ENCODE results near the gene METTL2A.
A peak's percentile ranks its signal among the peaks of the same experiment; 100 is the strongest.
"Not testable (repeated sequence)": the region's sequence is repeated elsewhere in the genome, so short reads cannot be mapped to it uniquely, and the experiment has no call there.

Gene METTL2A

GRCh38 chr17:62473030-62473982, 49.6 kb downstream of the METTL2A start:
- not testable (repeated sequence) for DNase-seq

- not testable (repeated sequence) for DNase-seq
Observed at GRCh38 chr17:62477111-62477510, 53.4 kb downstream of the METTL2A start.

GRCh38 chr17:62477718-62478408, 54.2 kb downstream of the METTL2A start:
- not testable (repeated sequence) for DNase-seq

- DNase-seq, result peak; percentile 39
Observed at GRCh38 chr17:62478424-62478879, 54.8 kb downstream of the METTL2A start, which contains the start of gene TLK2. Gene TLK2, plus strand, starts transcription at chr17:62478825. Its CDS starts 2,301 bp downstream, at chr17:62481126.

- DNase-seq, result not testable (repeated sequence)
Observed at GRCh38 chr17:62478880-62479638, 55.4 kb downstream of the METTL2A start.

GRCh38 chr17:62479639-62480258, 56.1 kb downstream of the METTL2A start:
- not testable (repeated sequence) for DNase-seq

DNA sequence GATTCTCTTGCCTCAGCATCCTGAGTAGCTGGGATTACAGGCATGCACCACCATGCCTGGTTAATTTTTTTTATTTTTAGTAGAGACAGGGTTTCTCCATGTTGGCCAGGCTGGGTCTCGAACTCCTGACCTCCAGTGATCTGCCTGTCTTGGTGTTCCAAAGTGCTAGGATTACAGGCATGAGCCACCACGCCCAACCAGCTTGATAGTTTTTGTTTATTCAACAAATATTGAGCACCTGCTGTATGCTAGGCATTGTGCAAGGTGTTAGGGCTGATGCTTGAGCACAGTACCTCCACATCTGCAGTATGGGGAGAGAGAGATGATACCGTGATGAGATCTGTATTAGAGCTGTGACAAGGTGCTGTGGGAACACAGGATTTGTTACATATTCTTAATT, 58.9 kb downstream of the METTL2A start:
- DNase-seq, result not testable (repeated sequence)

DNA sequence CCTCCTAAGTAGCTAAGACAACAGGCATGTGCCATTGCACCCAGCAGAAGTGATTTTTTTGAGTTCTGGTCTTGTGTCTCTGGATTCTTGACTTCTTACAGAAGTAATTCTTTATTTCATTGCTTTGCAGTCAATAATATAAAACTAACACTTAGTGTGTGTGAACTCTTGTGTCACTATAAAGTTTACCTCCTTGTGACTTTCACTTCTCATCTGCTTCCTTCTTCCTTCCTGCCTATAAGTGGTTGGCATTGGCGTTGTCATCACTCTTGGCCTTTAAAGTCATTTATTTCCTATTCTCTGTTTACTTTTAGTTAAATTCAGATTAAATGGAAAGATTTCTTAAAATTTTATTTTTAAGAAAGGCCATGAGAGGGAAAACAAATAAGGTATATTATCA, 67.3 kb downstream of the METTL2A start:
- DNase-seq, result not testable (repeated sequence)

DNA sequence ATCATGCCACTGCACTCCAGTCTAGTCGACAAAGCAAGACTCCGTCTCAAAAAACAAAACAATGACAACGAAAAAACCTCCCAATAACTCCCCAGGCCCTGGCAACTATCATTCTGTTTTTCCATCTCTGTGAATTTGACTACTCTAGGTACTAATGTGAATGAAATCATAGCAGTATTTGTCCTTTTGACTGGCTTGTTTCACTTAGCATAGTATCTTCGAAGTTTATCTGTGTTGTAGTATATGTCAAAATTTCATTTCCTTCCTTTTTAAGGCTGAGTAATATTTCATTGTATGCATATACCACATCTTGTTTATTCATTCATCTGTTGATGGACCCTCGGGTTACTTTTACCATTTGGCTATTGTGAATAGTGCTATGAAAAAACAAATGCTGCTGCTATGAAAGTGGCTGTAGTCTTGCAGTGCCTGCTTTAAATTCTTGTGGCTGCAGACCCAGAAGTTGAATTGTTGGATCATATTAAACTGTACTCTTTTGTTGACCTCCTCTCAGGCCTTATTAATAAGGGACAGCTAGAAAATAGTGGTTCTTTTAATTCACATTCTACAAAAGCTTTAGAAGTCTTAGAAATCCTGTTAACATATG, 69.5 kb downstream of the METTL2A start:
- DNase-seq, result not testable (repeated sequence)

DNA sequence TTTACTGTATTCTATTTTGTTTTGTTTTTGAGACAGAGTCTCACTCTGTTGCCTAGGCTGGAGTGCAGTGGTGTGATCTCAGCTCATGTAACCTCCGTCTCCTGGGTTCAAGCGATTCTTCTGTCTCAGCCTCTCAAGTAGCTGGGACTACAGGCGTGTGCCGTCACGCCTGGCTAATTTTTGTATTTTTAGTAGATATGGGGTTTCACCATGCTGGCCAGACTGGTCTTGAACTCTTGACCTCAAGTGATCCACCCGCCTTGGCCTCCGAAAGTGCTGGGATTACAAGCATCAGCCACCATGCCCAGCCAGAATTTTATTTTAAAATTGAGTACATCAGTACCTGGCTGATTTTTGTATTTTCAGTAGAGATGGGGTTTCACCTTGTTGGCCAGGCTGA, 70.4 kb downstream of the METTL2A start:
- DNase-seq, result not testable (repeated sequence)

GRCh38 chr17:62496344-62496743, 72.6 kb downstream of the METTL2A start:
- not testable (repeated sequence) for DNase-seq

DNA sequence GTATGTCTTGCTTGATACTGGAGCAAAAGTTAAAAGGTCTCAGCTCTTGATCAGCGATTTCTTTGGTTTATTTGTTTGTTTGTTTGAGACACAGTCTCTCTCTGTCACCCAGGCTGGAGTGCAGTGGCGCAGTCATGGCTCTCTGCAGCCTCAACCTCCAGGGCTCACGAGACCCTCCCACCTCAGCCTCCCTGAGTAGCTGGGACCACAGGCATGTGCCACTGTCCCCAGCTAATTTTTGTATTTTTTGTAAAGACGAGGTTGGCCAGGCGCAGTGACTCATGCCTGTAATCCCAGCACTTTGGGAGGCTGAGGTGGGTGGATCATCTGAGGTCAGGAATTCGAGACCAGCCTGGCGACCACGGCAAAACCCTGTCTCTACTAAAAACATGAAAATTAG, 75.1 kb downstream of the METTL2A start:
- not testable (repeated sequence) for DNase-seq

Data from GOT3 (cell line).